NCI-H1694 treated with DMSO at 0.1 percent for 48 hours (cell line): ENCODE data around the gene DLG2.
"Not testable (repeated sequence)": the region's sequence is repeated elsewhere in the genome, so short reads cannot be mapped to it uniquely, and the experiment has no call there.

ENCODE experiments used
- DNase-seq: peaks from one replicate; lab custom pipeline; 2025; lab: John Stamatoyannopoulos, UW

Gene DLG2

GRCh38 chr11:84372381-84372950 lies 1254.7 kb downstream of the DLG2 start:
- no peak for DNase-seq

DNA sequence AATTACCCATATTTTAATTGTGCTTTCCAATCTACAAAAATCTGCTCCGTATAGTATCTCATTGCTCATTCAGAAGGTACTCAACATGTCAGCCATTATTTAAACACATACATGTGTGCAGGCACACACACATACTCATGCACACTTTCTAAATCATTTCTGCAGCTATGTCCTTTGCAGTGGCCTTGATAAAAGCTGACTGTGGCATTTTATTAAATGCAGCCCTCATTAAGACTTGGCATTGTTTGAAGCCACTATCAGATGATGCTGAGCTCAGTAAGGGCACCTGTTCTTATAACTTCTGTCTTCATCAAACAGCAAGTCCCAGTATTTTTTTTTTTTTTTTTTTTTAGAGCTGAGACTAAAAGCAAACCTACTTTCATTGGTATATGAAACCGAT lies 1269.1 kb downstream of the DLG2 start:
- no peak for DNase-seq

GRCh38 chr11:84355911-84356310 lies 1271.2 kb downstream of the DLG2 start:
- no peak for DNase-seq

DNA sequence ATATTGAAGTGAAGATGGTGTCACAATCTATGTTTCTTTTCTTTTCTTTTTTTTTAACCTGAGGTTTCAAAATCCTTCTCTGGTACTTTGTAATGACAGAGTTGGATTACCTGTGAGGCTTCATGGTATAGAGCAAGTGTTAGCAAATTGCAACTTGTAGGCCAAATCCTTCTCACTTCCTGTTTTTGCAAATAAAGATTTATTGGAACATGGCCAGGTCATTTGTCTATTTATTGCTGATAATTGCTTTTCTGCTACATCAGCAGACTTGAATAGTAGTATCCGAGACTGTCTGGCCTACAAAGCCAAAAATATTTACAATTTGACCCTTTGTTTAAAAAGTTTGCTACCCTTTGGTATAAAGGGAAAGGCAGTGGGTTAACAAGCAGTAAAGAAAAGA lies 1281.5 kb downstream of the DLG2 start:
- DNase-seq: no peak

- DNase-seq: no peak
These were observed 1282.1 kb downstream of the DLG2 start for GRCh38 chr11:84345027-84345426.

DNA sequence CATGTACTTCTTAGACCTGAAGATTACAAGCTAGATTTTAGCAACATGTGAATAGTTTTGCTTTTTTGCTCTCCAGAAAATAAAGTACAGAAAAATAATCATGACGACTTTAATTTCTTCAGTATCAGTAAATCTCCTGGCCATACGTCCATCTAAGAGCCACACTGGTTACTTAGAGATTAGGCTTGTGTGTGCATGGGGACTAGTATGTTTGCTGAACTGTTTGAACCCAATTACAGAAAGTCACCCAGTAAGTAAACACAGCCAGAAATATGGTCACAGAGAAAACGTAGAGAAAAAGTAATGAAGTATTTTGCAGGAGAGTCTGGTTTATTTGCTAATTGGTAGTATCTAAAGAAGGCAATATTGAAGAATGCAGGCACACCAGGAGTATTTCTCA lies 1287.3 kb downstream of the DLG2 start:
- DNase-seq: no peak

DNA sequence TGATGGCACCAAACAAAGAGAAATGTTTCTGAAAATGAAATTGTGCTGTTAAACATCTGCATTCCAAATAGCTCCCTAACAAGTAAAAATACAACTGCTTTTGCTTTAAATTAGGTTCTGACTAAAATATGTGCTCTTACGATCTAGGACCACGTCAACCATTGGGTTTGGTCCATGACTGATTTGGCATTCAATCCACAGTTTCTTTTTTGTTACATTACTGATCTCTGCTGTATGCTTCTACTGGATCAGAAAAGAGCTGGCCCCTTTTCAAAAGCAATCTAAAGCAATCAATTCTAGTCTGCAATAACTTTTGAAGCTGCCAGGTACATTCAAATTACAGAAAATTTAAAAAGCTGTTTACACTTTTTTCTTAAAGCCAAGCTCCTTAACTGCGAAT lies 1293.9 kb downstream of the DLG2 start:
- no peak for DNase-seq

GRCh38 chr11:84322211-84322610 lies 1304.9 kb downstream of the DLG2 start:
- DNase-seq: no peak

DNA sequence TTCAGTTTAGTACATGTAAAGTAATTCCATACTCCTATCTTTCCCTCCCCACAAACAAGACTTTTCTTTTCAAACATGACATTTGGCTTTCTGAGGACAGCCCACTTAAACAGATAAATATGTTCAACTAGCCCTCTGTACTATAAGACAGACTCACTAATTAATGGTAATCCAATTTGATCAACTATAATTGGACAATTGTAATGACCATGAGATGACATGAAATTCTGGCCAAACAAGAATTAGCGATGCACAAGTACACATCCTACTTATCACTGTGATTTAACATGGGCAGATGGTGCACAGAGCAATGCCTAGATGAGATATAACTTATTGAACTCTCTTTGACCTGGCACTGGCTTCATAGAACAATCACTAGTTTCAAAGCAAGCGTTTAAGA lies 1307.3 kb downstream of the DLG2 start:
- no peak for DNase-seq

DNA sequence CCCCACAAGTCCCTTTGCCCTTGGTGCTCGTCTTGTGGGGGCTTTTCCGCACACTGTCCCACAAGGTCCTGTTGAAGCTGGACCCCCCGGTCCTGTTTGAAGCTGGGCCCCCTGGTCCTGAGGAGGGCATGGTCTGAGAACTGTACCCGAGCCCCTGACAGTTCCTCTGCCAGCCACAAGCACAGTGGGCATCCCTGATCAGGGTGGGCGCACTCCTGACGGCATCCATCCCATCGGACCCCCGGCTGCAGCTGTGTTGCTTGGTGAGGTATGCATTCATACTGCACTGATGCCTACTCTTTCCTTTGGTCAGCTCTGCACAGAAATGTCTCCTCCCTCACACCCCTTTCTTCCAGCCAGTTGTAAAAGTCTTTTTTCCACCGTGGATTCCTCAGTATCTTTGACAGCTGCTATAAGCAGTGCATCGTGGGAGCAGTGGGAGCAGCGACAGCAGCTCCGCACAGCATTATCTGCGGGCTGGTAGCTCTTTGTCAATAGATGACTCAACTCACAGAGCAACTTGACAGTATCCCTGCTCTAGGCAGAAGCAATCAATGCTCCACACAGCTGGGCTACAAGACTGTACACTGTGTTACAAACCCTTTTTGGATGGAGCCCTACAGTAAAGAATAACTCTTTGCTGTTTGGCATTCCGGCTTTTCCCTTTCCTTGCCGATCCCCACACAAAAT lies 1310.1 kb downstream of the DLG2 start:
- no peak for DNase-seq

DNA sequence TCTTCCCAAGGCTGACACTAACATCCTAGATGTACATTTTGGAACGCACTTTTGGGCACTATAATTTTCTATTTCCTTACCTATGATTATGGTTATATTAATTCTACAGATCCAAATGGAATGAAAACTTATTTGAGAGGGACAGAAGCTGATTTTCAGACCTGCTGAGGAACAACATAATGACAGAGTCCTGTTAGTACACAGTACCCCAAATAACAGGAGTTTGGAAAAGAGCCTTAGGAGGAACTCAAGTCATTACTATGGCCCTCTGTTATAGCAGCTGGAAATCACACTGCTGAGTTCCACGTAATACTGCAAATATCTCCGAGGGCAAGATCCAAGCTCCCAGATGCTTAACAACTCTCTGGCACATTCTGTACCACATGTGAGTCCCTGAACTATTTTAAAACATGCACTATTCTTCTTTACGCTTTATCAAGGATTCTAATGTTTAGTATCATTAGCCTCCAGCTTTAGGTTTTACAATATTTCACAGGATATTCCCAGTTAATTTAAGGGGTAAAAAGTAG lies 1313.2 kb downstream of the DLG2 start:
- no peak for DNase-seq

DNA sequence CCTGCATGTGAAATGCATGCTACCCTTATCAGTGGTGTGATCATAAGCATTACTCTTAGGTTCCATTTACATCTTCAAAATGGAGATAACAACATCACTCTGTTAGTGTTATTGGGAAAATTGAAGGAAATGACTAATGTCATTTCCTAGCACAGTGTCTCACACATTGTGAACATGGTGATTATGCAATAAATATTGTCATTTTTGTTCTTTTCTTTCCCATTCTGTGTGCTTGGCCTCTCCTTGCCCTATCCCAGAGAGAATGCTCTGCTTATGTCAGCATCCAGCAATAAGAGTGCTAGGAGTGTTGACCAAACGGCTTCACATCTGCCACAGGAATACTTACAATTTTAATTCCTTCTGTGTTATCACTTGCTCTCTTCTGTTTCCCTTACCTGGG lies 1316.9 kb downstream of the DLG2 start:
- no peak for DNase-seq

DNA sequence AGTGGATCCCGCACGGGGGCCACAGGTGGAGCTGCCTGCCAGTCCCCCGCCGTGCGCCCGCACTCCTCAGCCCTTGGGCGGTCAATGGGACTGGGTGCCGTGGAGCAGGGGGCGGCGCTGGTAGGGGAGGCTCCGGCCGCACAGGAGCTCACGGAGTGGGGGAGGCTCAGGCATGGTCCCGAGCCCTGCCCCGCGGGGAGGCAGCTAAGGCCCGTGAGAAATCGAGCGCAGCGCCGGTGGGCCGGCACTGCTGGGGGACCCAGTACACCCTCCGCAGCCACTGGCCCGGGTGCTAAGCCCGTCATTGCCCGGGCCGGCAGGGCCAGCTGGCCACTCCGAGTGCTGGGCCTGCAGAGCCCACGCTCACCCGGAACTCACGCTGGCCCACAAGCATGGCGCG lies 1318.7 kb downstream of the DLG2 start:
- DNase-seq: not testable (repeated sequence)

- DNase-seq: no peak
These were observed 1327.1 kb downstream of the DLG2 start for GRCh38 chr11:84300092-84300491.

- DNase-seq: no peak
These were observed 1329.6 kb downstream of the DLG2 start for GRCh38 chr11:84297570-84297969.

DNA sequence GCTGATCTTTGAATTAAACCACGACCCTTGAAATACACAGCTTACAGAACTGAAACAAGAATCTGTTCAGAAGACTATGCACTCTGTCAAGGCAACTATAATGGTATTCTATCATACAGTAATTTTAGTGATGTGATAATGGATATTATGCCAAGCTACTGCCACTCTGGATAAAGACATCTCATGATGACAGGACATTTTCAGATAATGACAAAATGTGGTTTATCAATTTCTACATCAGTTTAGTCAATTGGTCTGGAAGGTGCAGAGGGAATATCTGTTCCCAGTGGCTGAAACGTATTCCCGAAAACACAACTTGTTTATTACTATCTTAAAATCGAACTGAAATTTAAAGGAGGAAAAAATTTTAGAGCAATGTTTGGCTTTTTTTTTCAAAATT lies 1331.3 kb downstream of the DLG2 start:
- no peak for DNase-seq

- no peak for DNase-seq
These were observed 1334.2 kb downstream of the DLG2 start for GRCh38 chr11:84292955-84293354.

GRCh38 chr11:84292006-84292405 lies 1335.1 kb downstream of the DLG2 start:
- no peak for DNase-seq

DNA sequence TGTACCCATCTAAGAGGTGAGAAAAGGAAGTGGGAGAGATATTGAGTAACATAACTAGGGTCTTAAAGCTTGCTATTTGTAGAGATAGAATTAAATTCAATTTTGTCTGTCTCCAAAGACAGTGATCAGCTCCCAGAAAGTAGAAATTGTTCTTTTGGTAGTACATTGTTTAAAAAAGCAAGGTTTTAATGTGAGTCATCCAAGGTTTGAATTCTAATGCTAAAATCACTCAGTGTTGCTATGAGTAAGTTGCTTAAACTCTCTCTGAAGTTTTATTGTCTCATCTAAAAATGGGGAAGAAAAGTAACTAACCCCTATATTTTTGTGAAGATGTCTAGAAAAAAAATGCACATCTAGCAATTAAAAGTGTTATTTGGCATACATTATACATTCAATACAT lies 1336.5 kb downstream of the DLG2 start:
- no peak for DNase-seq

GRCh38 chr11:84289381-84289906 lies 1337.7 kb downstream of the DLG2 start:
- no peak for DNase-seq

DNA sequence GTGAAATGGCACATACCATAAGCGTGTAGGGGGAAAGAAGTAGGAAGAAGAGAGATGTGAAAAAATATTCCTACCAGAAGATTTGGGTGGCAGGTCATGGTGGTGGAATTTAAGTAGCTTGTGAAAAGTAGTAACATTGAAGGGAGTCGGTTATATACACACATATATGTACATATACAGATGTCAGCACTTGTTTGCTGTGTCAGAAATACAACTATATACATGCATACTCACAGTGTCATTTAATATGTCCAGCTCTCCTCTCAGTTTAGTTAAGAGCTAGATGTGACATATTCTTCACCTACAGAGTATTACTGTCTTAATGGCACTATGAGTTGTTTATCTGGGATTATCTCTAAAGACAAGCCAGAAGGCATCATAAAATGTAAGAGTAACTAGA lies 1353.6 kb downstream of the DLG2 start:
- no peak for DNase-seq

DNA sequence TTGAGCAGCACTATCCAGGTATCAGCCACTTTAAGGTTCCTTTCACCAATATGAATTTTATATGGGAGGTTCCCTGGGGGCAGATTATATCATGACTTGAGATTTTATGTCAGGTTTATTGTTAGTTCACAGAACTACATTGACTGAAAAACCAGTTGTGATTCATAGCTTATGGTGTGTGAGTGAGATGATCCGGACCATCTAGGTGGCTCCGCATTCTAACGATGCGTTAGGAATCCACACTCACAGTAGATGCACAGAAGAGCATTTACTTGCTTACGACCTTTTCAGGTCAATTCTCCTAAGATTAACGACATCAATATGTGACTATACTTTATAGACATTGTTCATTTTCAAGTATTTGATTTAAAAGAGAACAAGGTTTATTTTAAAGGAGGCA lies 1356.7 kb downstream of the DLG2 start:
- DNase-seq: no peak

DNA sequence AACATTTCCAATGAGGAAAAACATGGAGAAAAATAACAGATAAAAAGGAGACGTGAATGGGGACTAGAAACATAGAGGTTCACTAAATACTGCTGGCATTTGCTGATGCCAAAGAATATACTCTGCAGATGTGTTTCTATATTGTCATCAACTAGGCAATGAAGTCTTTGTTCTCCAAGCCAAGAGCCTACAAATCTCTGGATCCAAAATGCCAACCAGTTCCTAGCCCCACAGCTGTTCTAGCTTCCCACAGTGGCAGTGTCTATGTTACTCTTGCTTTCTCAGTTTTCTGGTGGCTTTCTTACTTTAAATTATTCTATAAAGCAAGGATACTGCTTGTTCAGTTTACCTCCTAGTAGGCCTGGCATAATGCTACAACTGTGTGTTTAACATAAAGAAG lies 1363.1 kb downstream of the DLG2 start:
- no peak for DNase-seq

GRCh38 chr11:84261707-84262106 lies 1365.4 kb downstream of the DLG2 start:
- no peak for DNase-seq
